GM18517 (cell line): Measurements from ENCODE around the gene PRODH2.
"Not testable (repeated sequence)": the region's sequence is repeated elsewhere in the genome, so short reads cannot be mapped to it uniquely, and the experiment has no call there.

Source experiments
- ATAC-seq: cut with Tn5 transposase; IDR thresholded peaks from one replicate; pipeline ENCODE4 v1.9.1; 2021; ENCODE audit warnings: mild to moderate bottlenecking, moderate library complexity; ENCODE audit not compliant: unreplicated experiment

Gene PRODH2

DNA sequence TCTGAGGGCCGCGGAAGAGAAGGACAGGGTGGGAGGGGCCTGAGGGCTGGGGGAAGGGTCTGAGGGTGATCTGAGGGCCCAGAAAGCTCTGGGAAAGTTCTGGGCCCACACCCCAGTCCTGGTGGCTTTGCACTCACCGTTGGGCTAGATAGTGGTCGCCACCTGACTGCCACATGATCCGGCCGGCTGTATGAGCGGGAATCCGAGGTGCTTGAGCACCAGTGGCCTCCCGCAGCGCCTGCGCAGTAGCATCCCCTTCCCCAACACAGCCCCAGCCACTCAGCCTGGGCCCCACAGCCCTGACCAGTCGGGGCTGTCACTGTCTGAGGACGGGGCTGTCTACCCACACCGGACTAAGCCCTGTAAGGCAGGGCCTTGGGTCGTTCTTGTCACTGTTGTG is 15.0 kb downstream of the PRODH2 start:
- ATAC-seq: no peak

GRCh38 chr19:35796645-35797542 is 15.8 kb downstream of the PRODH2 start:
- no peak for ATAC-seq

GRCh38 chr19:35795564-35795963 is 17.1 kb downstream of the PRODH2 start:
- not testable (repeated sequence) for ATAC-seq

GRCh38 chr19:35793381-35794165 is 19.1 kb downstream of the PRODH2 start:
- no peak for ATAC-seq

DNA sequence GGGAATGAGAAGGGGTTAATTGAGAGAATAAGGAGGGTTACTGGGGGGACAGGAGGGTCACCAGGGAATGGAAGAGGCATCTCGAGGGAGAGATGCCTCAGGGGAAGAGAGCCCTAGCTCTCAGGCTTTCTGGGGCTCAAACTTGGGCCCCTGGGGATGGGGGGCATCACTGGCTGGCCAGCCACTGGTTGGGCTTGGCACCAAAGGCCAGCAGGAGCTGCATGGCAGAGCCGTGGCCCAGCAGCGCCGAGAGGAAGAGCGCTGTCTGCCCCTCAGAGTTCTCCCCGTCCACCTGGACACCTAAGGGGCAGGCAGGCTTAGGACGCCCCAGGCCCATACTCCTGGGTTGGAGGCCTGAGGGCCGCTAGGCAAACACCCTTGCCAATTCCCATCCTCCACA is 19.8 kb downstream of the PRODH2 start:
- no peak for ATAC-seq

- ATAC-seq: no peak
These were observed 20.3 kb downstream of the PRODH2 start for GRCh38 chr19:35792312-35792711.

DNA sequence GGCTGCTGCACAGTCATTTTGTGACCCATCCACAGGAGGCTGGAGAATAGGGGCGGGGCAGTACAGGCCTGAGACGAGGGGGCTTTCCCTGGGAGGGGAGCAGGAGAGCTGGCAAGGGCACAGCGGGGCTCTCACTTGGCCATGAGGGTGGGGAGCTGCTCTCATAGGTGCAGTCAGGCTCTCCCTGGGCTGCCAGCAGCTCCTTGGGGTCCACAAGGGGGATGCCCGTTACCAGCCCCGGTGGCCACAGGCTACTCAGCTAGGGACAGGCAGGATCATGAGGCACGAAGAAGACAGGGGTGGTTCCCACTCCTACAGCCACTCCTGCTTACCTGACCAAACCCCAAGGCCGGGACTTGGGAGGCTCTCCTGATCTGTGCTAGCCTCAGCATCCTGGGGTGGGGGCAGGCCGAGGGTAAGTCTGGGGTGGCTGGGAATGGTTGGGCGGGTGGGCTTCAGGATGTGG is 20.8 kb downstream of the PRODH2 start:
- ATAC-seq: no peak

- no peak for ATAC-seq
These were observed 21.4 kb downstream of the PRODH2 start for GRCh38 chr19:35790981-35791813.

- ATAC-seq: no peak
These were observed 22.4 kb downstream of the PRODH2 start for GRCh38 chr19:35789978-35790944.

DNA sequence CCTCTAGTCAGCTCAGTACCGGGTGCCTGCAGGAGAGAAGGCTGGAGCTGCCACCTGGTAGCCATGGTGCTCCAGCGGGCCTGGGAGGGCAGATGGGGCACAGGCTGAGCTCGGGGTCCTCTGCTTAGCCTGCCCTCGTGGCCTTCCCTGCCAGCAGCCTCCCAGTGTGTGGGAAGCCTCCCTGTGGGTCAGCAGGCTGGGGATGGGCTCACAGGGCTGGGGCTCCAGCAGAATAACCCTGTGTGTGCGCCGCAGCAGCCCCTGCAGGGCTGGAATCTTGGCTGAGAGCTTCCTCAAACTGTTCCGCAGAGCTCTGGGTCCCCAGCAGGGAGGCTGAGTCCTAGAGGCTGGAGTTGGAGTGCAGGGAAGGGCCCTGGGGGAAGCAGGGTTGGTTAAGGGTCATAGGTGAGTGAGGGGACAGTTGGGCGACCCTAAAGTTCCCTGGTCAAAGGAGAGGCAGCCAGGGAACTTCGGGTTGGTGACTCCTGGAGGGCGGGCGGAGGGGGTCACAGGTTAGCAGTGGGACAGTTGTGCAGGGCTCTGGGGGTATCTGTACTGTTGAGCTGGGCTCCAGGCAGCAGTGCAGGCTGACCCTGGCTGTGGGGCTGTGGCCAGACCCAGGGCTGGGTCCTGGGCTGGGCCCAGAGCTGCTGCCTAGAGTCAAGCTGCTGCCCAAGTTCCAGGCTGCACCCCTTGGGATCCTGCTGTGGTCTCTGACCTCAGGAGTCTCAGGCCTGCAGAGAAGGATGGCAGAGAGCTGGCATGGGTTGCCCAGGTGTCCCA is 23.3 kb downstream of the PRODH2 start:
- no peak for ATAC-seq

- no peak for ATAC-seq
These were observed 24.3 kb downstream of the PRODH2 start for GRCh38 chr19:35788205-35788960.

DNA sequence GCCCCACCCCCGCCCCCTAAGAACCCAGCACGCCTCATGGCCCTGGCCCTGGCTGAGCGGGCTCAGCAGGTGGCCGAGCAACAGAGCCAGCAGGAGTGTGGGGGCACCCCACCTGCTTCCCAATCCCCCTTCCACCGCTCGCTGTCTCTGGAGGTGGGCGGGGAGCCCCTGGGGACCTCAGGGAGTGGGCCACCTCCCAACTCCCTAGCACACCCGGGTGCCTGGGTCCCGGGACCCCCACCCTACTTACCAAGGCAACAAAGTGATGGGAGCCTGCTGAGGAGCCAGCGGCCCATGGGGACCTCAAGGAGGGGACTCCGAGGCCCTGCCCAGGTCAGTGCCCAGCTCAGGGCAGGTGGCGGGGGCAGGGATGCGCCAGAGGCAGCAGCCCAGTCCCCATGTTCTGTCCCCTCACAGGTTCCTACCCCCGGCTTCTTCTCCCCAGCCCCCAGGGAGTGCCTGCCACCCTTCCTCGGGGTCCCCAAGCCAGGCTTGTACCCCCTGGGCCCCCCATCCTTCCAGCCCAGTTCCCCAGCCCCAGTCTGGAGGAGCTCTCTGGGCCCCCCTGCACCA is 25.3 kb downstream of the PRODH2 start:
- ATAC-seq: no peak

DNA sequence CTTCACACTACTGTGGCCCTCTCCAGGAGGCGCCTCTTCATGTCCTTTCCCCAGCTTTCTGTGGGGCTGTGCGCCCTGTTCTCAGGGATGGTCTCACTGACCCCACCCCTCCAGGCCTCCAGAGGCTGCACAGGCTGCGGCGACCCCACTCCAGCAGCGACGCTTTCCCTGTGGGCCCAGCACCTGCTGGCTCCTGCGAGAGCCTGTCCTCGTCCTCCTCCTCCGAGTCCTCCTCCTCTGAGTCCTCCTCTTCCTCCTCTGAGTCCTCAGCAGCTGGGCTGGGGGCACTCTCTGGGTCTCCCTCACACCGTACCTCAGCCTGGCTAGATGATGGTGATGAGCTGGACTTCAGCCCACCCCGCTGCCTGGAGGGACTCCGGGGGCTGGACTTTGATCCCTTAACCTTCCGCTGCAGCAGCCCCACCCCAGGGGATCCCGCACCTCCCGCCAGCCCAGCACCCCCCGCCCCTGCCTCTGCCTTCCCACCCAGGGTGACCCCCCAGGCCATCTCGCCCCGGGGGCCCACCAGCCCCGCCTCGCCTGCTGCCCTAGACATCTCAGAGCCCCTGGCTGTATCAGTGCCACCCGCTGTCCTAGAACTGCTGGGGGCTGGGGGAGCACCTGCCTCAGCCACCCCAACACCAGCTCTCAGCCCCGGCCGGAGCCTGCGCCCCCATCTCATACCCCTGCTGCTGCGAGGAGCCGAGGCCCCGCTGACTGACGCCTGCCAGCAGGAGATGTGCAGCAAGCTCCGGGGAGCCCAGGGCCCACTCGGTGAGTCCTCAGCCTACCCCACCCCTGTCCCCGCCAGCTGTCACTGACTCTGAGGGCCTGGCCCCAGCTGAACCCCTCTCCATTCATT is 26.1 kb downstream of the PRODH2 start:
- no peak for ATAC-seq

DNA sequence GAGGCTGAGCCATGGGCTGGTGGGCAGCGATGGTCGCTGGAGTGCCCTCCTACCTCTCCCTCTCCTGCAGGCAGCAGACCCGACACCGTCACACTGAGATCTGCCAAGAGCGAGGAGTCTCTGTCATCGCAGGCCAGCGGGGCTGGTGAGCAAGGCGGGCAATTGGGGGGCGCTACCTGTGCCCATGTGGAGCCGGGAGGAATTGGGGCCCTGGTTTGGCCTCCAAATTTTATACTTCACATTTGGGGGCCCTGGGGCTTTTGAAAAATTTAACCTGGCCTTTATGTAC is 27.4 kb downstream of the PRODH2 start:
- no peak for ATAC-seq

- no peak for ATAC-seq
These were observed 27.9 kb downstream of the PRODH2 start for GRCh38 chr19:35784503-35785338.
